HG03457 (cell line): ENCODE measurements around the gene TRIM2.

Experiments used
- ATAC-seq: cut with Tn5 transposase; IDR thresholded peaks from one replicate; pipeline ENCODE4 v1.9.1; 2021; ENCODE audit warnings: moderate number of reproducible peaks; ENCODE audit not compliant: unreplicated experiment

TRIM2 gene

DNA sequence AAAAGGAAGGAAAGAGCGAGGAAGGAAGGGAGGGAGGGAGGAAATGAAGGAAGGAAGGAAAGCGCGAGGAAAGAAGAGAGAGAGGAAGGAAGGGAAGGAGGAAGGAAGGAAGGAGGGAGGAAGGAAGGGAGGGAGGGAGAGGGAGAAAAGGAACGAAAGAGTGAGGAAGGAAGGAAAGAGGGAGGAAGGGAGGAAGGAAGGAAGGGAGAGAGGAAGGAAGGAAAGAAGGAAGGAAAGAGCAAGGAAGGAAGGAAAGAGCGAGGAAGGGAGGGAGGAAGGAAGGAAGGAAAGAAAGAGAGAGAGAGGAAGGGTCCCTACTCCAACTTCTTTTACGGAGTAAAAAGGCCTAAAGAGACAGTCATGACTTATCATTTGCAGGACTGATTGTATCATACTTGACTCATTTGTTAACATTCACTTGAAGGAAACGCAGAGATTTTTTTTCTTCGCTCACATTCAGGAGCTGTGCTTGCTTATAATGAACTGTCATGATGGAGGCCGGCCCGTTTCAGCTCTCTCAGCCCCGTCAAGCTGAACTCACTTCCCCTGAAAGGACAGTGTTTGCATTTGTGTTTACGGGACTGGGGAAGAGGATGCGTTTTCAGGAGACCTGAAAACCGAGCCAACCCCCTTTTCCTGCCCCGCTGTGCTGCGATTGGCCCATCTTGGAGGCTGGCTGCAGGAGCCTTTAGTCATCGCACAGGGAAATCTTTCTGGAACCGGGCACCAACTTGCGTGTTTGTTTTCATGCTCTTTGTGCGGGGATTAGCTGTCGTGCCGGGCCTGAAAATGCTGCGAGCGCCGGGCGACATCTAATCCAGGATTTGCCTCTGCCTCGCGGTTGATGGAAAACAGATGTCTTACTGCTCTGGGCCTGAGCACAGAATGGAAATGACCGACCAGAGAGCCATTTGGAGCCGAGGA, 17.8 kb downstream of the TRIM2 start:
- no peak for ATAC-seq

DNA sequence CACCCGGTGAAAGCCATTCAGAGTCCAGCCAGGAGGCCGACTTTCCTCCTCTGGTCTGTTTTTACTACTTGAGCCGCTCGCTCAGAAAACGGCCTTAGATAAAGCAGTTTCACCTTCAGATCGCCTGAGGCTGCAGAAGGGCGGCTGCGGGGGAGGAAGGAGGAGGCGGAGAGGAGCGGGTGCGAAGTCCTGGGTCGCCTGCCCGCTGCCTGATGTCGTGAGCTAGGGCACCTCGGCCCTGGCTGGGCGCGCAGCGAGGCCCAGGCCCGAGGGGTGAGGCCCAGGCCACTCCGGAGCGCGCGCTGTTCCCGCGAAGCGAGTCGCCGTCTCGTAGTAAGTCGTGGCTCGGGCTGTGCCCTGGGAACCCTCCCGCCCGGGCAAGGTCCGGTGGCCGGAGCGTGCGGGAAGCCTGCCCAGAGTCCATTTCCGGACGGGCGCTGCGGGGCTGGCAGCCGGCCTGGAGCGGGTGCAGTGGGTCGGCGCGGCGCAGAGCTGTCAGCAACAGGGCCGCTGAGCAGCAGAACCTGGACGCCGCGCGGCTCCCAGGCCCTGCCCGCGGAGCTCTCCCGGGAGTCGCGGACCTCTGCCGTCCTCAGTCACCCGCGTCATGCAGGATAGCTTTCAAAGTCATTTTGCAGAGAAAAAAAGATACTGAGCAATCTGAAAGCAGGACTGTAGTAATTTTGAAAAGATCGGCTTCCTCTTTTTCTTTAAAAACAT, 18.6 kb downstream of the TRIM2 start:
- ATAC-seq, result no peak

DNA sequence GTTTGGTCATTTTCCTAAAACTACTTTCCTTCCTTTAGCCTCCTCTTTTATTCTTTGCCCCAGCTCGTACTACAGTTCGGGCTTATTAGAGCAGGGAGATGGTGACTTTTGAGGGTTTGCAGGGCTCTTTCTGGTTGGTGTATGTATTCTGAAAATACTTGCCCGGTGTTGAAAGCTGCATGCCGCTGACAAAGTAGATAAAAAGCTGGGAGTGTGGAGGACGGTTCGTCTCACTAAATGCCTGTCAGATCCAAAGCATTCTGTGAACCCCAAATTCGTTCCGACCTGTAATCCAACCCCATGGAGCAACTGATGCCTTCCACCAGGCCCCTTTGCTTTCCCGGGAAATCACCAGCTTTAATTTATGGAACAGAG, 19.2 kb downstream of the TRIM2 start:
- ATAC-seq, result no peak

DNA sequence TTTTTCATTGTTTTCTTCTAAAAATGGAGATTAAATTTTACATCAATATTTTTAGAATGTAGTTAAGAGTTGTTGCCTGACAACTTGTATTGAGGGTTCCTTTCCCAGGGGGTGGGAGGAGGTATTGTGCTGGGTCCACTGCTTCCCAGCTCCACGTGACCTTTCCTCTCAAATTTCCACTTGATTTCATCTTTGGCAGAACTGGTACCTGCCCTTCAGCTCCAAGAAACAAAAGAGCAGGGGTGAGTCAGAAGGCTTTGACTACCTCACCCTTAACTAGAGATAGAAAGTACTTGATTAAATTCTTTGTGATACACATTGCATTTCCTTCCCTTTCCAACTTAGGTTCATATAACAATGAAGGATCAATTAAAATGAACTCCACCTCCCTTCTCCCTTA, 19.7 kb downstream of the TRIM2 start:
- ATAC-seq, result no peak

DNA sequence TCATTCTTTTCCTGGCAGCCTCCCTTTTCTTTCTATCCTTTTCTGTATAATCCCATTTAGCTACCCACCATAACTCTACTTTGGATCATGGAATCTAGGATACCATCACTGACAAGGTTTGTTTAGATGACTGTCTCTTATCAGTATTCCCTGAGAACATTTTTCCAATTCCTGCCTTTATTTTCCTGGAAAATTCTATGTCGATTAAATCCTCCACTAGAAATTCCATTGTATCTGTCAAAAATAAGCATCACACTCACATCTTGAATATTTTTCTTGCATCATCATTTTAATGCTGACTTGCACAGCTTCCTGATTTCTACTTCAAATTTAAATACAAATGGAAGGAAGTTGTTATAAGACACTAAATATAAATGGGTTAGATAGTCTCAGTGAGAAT, 20.2 kb downstream of the TRIM2 start:
- ATAC-seq, result no peak

DNA sequence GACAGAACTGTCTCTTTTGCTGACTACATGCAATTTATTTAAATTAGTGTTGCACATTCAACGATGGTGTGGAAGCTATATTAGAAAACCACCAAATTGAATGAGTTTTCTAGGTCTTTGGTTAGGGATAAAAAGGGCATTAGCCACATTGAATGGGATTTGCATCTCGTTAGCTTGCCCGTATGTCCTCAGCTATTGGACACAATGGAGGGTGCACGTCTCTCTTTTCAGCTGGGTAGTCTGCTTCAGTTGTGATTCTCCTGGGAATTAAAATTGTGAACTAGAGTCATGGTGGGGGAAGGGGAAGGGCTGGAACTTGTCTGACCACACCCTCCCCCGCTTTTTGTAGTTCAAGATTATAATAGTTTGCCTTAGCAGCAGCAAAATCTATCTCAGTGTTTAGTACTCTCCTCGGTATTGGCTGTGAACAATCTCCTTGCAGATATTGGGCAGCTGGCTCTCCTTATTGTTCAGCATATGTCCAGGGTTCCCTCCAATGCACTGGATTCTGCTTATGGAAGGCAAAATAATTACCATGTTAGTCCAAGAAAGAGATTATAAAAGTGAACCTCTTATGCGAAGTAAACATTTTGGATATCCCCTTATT, 23.3 kb downstream of the TRIM2 start:
- ATAC-seq, result no peak

DNA sequence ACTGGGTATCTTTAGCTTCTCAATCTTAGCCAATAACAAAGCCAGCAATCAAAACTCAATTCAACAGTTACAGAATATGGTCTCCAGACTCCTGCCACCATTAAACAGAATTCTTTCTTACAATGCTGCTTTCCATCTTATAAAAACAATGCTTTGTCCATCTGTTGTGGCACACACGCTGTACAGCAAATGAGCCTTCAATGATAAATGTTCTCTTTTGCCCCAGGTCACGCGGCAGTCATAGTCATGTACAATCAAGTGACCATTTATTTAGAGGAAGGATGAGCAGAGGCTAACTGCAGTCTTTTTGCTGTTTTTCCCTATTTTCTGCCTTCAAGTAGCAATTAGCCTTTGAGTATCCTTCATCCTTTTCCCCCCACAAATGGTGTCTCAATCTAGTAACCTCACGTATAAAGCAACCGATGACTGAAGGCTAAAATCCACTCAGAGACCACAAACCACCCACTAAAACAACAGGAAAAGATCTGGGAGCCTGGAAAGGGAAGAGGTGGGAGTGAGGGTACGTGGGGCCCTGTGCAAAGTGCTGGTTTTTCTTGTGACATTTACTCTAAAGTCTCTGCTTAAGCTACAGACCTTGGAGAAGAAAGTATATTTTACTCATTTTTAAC, 24.4 kb downstream of the TRIM2 start:
- ATAC-seq, result no peak

DNA sequence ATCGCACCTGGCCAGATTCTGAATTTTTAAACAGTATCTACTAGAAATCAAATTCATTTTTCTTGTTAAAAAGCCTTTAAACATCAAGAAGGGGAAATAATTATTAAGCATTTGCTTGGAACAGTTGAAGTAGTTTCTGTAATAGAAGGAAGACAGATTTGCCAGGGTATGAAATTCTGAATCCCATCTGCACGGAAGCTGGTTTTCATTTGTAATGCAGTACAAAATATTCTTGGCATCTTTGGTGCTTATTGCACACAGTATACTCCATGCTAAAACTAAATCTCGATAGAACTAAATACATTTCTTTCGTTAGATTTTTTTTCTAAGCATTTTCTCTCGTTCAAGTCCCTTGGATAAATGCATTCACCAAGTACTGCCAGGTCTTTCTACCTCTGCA, 25.3 kb downstream of the TRIM2 start:
- ATAC-seq, result no peak

DNA sequence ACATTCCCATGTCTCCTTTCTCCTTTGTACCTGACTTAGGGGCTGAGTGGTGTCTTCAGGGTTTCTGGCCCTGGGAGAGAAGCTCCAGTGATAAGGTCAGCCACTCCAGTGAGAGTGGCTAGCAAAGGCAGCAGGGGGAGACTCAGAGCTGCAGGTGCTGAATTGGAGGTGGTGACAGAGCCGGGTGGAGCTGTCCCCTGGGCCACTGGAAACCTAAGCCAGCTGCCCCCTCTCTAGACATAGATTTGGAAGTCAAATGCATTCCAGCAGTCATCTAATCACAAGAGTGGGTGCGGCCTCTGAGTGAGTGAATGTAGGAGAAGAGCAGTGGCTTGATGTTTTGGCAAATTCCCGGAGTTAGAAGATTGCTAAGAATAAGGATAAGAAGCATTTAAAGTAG, 28.5 kb downstream of the TRIM2 start:
- ATAC-seq, result no peak

DNA sequence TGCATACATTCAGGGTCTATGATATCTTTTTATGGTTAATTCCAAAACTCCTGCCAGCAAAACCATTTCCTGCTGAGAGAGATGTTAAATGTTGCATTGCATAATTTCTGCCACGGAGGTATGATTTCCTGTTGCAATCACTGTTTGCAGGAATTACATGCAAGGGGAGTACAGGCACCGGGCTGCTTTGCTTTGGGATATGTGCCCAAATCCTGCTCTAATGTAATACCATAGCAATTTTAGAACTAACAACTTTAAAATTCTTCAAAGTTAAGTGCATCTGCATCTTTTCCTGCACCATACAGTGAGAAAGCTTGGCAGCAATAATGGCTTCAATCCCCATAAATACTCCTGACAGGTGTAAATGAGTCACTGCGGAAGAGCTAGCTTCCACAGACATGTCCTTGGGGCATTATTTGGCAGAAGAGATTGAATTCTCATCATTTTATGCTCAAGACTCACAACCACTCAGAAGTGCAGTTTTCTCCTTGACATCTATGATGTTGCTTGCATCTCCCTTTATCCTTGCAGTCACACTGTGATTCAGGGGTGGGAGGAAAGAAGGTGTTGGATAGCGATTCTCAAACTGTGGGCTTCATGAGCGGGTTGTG, 29.6 kb downstream of the TRIM2 start:
- ATAC-seq, result no peak

DNA sequence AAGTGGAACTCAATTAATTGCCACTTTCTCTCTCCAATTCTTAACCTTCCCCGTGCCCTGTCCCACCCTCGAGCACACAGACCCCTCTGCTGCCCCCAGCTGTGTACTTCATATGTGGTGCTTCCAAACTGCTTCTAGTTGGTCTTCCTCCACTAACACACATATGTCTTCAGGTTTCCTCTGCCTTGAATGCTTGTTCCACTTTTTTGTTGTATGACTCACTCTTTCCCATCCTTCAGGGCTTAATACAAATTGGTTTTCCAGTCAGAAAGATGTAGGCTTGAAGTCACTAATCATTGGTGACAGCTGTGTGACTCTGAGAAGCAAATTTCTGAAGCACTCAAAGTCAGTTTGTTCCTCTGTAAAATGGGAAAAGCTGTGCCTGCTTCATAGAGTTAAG, 30.6 kb downstream of the TRIM2 start:
- ATAC-seq, result no peak

DNA sequence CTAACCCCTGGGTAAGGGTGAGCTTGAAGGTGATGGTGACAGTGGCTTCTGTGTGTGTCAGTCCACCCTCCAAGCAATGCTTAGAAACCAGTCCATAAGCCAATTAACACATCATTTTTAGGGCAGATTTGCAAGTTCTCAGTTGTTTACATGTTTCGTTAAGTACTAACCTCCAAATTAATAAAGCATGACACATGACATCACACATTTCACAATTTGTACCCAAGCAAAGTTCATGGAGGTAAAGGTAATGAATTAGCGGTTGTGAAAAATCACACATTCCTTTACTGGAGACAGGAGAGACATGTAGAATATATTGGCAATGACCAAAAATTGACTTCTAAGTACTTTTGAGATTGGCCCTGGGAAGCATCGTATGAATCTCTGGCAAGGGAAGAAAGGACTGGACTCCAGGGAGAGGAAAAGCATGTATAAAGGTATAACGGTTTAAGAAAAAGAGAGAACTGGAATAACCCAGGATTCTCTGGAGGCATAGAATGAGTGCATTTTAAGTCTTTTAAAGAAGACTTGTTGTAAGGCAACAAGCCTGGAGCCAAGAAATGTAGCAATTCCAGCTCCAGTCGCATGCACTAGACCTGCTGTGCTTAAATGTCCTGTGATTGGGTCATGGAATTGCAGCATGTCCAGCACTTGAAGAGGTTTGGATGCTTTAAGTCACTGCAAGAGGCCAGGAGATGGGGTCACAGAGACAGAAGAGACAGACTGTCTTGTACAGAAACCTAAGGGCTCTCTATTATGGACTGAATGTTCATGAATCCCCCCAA, 34.1 kb downstream of the TRIM2 start:
- no peak for ATAC-seq

DNA sequence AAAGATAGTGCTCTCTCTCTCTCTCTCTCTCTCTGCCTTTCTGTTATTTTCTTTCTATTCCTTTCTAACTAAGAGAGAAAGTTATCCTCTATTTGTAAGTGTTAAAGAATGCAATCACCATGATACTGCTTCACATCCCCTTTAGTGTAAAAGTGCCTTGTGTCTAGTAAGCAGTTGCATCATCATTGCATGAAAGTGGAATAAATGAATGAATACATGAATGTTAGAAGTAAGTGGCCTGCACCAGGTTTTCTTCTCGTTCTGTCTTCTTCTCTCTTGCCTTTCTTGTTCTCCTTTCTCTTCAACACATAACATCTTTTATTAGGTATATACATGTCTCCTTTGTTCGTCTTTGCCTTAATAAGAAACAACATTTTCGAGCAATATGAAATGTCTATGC, 35.2 kb downstream of the TRIM2 start:
- no peak for ATAC-seq

DNA sequence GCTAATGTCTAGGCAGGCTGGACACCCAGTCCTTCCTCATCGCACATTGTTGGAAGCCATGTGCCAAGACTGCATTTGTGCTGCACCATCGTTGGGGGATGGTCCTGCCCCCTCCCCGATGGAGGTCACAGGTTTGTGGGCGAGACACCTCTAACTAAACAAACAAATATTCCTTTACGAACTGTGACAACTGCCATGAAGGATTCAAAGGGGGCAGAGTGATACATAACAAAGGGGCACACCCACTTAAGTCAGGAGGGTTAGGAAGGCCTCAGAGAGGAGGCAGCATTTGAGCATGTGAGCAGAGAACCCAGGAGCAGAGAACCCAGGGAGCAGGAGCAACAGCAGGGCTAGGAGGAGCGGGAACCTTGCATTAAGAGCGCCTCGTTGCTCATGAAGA, 37.1 kb downstream of the TRIM2 start:
- ATAC-seq, result no peak

DNA sequence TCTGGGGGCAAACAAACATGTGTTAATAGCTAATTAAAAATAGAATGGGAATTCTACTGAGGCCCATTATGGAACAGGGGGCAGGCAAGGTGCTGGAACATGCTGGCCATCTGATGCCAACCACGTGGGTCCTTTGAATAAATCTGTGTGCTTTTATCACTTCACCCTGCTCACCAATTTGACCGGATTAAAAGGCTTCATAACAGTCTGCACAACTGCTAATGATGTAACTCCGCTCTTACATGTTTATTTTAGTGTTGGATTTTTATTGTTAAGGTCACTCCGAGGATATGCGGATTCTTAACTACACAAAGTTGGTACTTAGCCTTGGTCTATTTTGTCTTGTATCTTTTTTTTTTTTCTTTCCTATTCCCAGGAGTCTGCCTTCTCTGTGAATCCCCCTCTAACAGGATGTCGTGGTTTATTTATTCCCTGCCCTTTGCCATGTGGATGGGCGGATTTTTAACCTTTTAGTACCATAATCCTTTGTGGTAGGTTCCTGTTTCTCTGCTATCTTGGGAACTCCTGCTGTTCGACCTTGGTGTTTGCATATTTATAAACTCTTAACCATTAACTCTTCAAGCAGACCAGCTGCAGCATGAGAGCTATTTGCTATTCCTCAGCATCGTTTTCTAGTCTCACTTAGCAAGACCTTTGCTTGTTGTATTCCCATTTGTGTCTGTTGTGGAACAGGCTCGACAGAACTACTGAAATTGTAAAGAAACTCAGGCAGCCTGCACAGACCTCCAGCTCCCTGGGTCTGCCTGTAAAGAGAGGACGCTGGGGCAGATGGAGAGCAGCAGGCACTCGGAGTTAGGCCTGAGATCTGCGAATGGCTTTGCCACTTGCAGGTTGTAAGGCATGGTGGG, 38.0 kb downstream of the TRIM2 start:
- ATAC-seq, result peak; percentile 53

DNA sequence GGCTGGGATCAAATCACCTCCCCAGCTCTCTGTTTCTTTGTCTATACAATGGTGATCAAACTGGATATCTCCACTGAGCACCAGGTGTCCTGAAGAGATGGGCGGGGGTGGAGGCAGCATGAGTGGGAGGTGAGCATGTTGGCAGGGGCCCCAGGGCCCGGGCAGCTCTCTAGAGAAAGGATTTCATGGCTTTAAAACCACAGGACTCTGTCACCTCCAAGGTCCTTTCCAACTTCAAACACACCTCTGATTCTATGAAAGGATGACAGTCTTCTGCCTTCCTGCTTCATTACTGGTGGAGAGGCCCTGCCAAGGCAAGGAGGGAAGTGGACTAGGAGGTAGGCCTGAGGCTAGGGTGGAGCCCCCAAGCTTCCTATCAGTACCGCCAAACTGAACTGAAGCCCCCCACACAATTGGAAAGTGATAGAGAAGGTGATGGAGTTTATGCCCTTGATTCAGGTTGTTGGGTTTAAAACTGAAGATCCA, 38.6 kb downstream of the TRIM2 start:
- no peak for ATAC-seq

DNA sequence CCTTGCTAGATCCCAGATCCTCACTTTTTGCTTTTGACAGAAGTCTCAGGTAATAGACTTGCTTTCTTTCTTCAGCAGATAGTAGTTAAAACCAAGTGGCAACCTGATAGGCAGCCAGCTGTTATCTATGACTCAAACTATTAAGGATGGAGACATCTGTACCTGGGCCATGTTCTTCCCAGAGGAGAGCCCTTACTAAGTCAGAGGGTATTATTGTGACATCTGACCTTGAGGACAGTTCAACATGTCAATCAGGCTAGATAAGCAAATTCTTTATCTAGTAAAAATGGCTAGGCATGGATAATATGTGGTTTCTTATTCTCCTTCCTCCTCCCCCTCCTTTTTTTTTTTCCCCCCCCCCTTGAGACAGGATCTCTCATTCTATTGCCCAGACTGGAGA, 39.2 kb downstream of the TRIM2 start:
- ATAC-seq, result no peak

DNA sequence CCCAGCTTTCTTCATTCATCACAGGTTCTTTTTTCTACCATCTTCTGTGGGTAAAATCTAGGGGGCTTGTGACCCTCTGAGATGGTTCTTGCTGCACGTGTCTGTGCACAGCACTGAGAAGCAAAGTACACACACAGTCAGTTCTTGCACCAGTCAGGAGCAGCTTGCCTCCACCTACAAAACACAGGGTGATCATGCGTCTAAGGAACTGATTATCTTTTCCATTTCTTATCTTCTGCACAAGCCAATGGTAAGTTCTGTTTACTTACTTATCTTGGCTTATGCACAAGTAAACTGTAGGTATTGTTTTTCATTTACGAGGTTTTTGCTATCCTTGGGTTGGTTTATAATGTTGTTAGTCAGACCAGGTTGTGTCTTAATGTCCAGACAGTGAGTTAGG, 40.7 kb downstream of the TRIM2 start:
- ATAC-seq, result no peak

DNA sequence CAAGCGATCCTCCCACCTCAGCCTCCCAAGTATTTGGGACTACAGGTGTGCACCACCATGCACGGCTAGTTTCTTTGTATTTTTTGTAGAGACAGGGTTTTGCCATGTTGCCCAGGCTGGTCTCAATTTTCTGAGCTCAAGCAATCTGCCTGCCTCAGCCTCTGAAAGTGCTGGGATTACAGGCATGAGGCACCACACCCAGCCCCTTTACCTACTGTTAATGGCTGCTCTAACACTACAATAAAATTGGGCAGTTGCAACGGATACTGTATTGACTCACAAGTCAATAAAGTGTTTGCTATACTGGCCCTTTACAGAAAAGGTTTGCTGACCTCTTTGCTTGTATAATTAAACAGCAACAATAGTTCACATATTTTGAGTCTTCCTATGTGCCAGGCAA, 41.5 kb downstream of the TRIM2 start:
- no peak for ATAC-seq
